Measurements from ENCODE around the gene VWA5B2. TPM values are rescaled to one million over a fixed set of nuclear protein-coding genes. Genes with fewer than 3 reads are reported as not detected.

The VWA5B2 gene
- total RNA-seq, 1 donor from 2014 or later = 0.25 TPM

DNA sequence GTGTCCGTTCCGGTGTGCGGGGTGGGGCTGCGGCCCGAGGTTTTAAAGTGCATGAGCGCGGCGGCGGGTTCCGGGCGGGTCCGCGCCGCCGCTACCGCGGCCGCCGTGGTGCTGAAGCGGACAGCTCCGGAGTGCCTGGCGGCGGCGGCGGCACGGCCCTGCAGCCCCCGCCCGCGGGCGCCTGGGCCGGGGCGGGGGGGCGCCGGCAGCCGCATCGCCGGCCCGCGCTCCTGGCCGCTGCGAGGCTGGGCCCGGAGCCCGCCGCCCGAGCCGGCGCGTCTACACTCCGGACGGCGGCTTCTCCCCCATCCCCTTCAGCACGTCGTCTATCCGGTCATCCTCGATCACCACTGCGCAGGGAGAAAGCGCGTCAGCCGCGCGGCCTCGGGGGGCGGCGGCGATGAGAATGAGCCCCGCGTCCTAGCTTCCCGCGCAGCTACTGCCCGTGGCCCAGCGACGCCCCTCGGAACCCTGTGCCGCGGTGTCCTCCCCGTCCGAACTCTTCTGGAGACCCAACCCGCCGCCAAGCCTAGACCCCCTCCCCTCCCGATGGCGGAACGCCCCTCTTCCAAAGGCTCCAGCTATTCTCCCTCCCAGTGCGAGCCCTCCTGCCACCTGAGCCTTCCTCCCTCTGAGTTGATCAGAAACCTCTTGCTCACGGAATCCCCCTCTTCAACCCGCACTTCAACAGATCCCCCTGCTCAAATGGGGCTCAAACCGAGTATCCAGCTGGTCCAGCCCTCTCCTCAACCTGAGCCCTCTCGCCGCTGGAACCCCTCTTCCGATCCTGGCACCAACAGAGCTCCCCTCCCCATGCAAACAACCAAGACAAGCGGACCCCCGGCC, 30.7 kb downstream of the VWA5B2 start:
- peaks cover 21% of the 10 kb centered on the region for H3K4me1 Mint-ChIP-seq (ENCODE audit: low read depth)
- TF ChIP-seq CTCF (IDR thresholded peaks at IDR 0.05) = no peak
- no peak overlapping the region for H3K27ac Mint-ChIP-seq (ENCODE audit: unreplicated experiment)
- H3K27me3 Mint-ChIP-seq (ENCODE audit: low read depth) = peaks cover 11% of the 10 kb centered on the region
- peak overlapping the region; percentile 78 for H3K4me3 Mint-ChIP-seq (ENCODE audit: unreplicated experiment)
- H3K9me3 Mint-ChIP-seq (ENCODE audit: low read depth) = no peaks in the 10 kb centered on the region
- DNase-seq (ENCODE audit: low spot score) = peak; percentile 82
- peaks cover 9% of the 10 kb centered on the region for H3K36me3 Mint-ChIP-seq (ENCODE audit: low read depth)

DNA sequence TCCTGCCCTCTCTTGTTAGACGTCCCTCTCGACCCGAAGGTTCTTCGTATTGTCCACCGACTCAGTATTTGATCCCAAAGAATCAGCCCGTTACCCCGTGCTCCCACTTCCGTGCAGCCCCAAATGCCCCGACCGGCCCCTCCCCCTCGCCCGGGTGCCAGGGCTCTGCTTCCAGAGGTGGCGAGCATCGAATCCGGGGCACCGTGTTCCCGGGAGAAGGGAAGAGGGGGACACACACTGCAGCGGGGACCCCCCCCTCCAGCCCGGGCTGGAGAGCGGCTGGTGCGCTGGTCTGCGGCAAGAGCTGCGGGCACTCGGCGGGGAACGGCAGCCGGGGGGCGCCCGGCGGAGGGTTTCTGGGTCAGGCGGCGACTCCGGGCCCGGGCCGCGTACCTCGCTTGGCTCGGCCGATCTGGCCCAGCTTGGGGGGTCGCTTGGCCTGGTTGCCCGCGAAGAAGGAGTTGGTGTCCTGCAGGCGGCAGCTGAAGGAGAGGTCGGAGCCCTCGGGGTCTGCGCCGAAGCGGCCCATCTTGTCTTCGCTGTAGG, 31.4 kb downstream of the VWA5B2 start:
- Mint-ChIP-seq H3K9me3 (ENCODE audit: low read depth) (no peaks in the 10 kb centered on the region), H3K4me1 (ENCODE audit: low read depth) (peaks cover 21% of the 10 kb centered on the region), H3K4me3 (ENCODE audit: unreplicated experiment) (peak overlapping the region; percentile 78), H3K36me3 (ENCODE audit: low read depth) (peaks cover 9% of the 10 kb centered on the region), H3K27ac (ENCODE audit: unreplicated experiment) (no peak overlapping the region), H3K27me3 (ENCODE audit: low read depth) (peaks cover 11% of the 10 kb centered on the region)
- no peak for TF ChIP-seq CTCF (IDR thresholded peaks at IDR 0.05)
- DNase-seq (ENCODE audit: low spot score) = peak; percentile 83

- Mint-ChIP-seq H3K9me3 (ENCODE audit: low read depth) (no peaks in the 10 kb centered on the region), H3K27ac (ENCODE audit: unreplicated experiment) (no peak within 1 kb of the TSS), H3K27me3 (ENCODE audit: low read depth) (peaks cover 11% of the 10 kb centered on the region), H3K4me1 (ENCODE audit: low read depth) (peaks cover 21% of the 10 kb centered on the region), H3K4me3 (ENCODE audit: unreplicated experiment) (peak within 1 kb of the TSS; percentile 78), H3K36me3 (ENCODE audit: low read depth) (peaks cover 9% of the 10 kb centered on the region)
- TF ChIP-seq CTCF (IDR thresholded peaks at IDR 0.05) = no peak
- peak; percentile 93 for DNase-seq (ENCODE audit: low spot score)
Observed at GRCh38 chr3:184261270-184261853, 32.0 kb downstream of the VWA5B2 start, which contains the start of gene CAMK2N2. TSS of gene CAMK2N2 (minus strand) at chr3:184261553. CDS start at chr3:184261285, 268 bp downstream.

DNA sequence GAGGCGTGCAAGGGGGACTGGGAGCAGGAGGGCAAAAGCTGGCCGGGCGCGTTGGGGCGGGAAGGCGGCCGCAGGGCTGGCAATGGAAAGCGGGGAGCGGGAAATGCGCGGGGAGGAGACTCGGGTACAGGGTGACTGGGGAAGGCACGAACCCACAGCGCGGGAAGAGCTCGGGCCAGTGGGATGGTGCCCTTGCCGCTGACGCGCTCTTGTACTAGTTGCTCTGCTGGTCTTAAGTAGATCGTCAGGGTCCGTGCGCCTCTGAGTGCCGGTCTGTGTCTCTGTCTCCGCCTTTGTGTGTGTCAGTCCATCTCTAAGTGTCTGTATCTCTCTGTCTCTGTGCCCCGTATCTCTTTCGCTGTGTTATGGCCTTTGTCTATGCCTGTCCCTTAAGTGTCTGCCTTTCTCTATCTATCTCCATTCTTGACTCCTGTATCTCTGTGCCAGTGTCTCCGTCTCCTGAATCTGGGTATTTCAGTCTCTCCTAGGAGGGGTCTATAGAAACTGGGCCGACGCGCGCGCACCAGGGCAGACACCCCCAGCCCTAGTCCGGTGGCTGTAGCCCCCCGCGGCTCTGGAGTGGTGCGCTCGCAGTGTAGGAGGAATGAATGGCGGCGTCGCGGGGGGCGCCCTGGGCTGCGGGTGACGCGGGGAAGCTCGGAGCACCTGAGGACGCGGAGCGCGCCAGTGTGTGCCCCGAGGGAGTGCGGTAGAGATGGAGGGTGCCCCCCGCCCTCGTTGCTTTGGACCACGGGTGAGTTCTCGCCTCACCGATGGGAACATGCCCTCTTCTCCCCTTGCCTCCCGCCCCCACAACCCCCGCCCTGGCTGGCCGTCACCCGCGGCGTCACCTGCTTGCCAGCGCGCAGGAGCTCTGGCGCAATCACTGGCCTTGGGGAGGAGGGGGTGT, 32.7 kb downstream of the VWA5B2 start:
- TF ChIP-seq CTCF (IDR thresholded peaks at IDR 0.05) = no peak
- peak overlapping the region; percentile 78 for H3K4me3 Mint-ChIP-seq (ENCODE audit: unreplicated experiment)
- peaks cover 12% of the 10 kb centered on the region for H3K27me3 Mint-ChIP-seq (ENCODE audit: low read depth)
- H3K36me3 Mint-ChIP-seq (ENCODE audit: low read depth) = peaks cover 9% of the 10 kb centered on the region
- H3K9me3 Mint-ChIP-seq (ENCODE audit: low read depth) = no peaks in the 10 kb centered on the region
- H3K27ac Mint-ChIP-seq (ENCODE audit: unreplicated experiment) = no peak overlapping the region
- peaks cover 21% of the 10 kb centered on the region for H3K4me1 Mint-ChIP-seq (ENCODE audit: low read depth)
- DNase-seq (ENCODE audit: low spot score) = peak; percentile 82

All from chondrocyte (in vitro differentiated cells).